T follicular helper cell (primary cell): ENCODE measurements around the gene CHST5.

ENCODE experiments used
- DNase-seq: peaks from one replicate; pipeline ENCODE4 v3.0.0-alpha.2; 2020; ENCODE audit warnings: low read depth
- total RNA-seq, 2 experiments: gene quantifications; one replicate each; lab custom pipeline; 2026; lab: John Stamatoyannopoulos, UW

Gene CHST5
- 0 to 0.24 reads per million in 2 experiments for total RNA-seq

DNA sequence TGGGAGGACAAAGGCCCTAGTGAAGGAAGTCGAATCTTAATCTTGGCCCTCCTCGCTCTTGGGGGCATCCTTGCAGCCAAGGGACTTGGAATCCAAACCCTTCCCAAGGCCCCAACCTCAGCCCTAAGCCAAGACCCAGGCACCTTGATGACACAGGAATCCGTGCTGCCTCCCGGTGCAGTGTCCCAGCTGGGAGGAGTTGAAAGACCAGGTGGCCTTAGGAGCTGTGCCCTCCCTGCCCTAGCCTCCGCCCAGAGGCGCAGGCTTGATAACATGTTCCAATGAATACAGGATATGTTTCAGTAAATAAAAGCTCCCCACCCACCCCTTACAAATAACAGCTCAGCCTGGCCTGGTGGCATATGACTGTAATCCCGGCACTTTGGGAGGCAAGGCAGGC, at the start of gene CHST5:
CHST5 (minus strand) TSS at position 208 of the 400 bp plus-strand sequence. CDS start 5,724 bp downstream, outside the sequence.
- no peak for DNase-seq

- DNase-seq: no peak
Observed at GRCh38 chr16:75584108-75584507, 48.2 kb upstream of the CHST5 start.

GRCh38 chr16:75579281-75579834, 43.5 kb upstream of the CHST5 start:
- DNase-seq: no peak

DNA sequence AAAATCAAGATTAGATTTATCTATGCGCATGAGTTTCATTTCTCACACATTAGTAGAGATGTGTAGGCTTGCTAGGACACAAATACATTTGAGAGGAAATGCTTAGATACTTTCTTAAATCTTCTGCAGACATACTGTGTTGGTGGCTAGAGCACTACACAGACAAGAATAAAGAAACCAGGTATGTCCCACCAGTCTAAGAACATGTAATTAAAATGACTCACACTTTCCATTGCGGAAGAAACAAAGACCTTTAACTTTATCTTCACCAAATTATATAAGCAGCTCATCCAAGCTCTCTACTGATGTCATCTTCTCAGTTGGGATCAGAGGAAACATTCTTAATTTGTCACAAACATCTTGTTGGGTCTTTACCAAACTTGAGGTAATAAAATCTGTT, 42.8 kb upstream of the CHST5 start:
- DNase-seq: no peak

- DNase-seq: no peak
Observed at GRCh38 chr16:75578212-75578611, 42.3 kb upstream of the CHST5 start.

DNA sequence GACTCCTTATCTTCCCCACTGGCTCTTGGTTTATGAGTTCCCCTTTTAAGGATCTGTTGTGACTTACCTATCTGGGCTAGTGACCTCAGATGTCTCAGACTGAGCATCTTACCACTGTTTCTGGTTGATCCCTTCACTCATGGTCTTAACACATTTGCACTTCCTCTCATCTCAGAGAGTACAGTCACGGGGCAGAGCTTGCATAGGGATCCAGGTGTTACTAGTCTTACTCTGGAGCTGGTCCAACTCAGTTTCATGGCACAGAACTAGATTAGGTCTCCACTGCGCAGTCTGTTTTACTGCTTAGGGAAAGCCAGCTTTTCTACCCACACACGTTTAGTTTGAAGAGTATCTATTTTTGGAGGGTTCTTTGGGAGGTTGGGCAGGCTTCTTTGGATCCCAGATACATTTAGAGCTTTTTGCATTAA, 40.5 kb upstream of the CHST5 start:
- no peak for DNase-seq

DNA sequence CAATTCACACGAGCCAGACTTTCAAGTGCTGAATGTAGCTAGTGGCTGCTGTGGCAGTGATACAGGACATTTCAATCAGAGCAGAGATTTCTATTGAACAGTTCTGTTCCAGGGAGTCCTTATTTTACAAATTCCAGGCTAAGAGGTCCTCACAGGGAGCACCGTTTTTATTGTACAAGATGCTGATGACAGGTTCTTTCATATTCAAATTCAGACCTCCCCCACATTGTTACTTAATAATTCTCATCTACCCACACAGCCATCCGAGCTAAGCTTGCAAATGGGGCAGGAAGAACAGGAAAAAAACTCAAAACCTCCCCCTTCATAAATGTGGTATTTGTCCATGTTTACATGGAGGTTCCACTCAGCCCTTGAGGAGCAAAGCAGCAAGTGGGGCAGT, 40.0 kb upstream of the CHST5 start:
- DNase-seq: no peak

GRCh38 chr16:75573955-75574354, 38.0 kb upstream of the CHST5 start:
- no peak for DNase-seq

- no peak for DNase-seq
Observed at GRCh38 chr16:75572864-75573542, 37.1 kb upstream of the CHST5 start.

DNA sequence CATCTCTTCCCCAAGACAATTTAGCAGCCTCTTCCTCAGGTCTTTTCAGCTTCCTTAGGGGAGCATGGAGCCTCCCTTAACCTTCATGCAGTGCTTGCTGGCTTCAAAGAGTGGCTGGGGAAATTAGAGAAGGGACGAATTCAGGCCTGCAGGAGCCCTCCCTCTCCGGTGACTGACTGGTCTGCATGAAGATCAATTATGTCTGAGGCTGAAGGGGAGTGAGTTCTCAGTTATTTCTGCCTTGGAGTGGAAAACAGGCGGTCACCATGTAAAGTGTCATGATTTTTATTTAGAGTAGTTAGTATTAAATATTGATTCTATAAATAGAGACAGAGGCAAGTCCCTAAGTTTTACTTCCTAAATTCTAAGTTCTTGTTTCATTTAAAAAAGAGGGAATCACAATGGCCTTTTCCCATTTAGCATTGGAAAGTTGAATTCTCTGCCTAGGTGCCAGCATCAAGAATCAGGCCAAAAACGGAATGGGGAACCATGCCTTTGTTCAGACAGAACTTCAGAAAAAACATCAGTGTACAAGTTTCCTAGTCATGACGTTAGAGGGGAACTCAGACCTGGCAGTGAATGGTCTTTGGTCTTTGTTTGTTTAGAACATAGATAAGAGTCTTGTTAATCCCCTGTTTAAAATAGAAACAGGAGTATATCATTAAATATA, 34.6 kb upstream of the CHST5 start:
- no peak for DNase-seq

GRCh38 chr16:75567911-75568310, 32.0 kb upstream of the CHST5 start:
- DNase-seq: no peak

DNA sequence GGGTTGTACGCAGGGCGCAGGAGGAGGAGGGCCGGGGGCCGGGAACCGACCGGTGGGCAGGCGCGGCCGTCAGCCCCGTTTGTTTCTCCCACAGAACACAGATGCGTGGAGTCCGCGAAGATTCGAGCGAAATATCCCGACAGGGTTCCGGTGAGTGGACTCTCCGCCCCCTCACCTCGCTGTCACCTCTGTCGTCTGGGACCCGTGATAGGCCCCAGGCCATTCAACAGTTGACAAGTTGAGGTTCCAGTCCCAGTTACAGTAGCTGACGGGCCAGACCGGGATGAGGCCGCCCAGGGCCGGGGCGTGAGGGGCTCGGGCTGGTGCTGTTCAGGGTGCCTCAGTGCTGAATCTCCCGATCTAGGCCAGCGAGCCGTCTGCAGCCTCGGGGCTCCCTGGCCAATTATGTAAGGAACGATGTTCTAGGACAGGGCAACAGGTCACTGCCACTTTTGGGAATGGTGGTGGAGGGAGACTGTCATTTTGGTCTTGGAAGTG, 30.9 kb upstream of the CHST5 start:
- peak; percentile 14 for DNase-seq

DNA sequence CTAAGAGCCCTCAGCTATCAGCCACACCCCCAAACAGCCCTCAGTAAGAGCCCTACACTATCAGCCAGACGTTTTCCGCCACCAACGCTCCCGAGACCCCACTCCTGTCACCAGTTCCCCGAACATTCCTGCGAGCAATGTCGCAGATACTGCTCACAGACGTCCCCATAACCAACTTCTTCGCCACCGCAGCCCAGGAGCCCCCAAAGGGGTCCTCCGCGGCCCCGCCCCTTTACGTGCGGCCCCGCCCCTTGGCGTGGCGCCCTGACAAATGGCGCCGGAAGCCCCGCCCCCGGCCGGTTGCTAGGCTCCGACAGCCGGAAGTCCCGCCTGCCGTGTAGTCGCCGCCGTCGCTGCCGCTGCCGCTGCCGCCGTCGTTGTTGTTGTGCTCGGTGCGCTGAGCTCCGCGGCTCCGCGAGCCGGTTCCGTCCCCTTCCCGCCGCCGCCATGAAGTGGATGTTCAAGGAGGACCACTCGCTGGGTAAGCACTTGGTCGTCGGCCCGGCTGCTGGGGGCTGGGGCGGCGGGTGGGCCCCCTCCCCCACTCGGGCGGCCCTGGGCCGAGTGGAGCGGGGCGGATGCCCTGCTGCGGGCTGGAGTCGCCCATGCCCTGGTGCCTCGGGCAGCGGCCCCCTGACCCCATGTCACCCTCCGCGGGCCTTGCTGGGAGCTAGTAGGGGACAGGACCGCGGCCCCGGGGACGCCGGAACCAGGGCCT, 30.3 kb upstream of the CHST5 start, which contains the start of gene GABARAPL2:
GABARAPL2 (plus strand) TSS at position 340 of the 718 bp plus-strand sequence; CDS start at position 448, 108 bp downstream.
- DNase-seq: peak; percentile 87

DNA sequence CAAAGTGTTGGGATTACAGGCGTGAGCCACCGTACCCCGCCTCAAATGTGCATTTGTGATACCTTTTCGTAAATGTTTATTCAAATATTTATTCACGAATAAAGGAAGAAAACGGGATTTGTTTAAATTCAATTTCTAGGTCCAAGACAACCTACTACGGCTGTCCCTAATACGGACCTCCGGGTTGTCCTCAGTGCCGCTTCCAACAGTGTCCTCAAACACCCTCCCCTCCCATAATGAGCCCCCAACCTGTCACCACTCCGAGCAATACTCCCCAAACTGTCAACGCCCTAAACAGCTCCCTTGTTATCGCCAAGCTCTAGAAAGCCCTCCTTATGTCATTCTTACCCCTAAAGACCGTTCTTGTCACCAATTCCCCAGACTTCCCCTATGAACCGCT, 29.7 kb upstream of the CHST5 start:
- DNase-seq: no peak

DNA sequence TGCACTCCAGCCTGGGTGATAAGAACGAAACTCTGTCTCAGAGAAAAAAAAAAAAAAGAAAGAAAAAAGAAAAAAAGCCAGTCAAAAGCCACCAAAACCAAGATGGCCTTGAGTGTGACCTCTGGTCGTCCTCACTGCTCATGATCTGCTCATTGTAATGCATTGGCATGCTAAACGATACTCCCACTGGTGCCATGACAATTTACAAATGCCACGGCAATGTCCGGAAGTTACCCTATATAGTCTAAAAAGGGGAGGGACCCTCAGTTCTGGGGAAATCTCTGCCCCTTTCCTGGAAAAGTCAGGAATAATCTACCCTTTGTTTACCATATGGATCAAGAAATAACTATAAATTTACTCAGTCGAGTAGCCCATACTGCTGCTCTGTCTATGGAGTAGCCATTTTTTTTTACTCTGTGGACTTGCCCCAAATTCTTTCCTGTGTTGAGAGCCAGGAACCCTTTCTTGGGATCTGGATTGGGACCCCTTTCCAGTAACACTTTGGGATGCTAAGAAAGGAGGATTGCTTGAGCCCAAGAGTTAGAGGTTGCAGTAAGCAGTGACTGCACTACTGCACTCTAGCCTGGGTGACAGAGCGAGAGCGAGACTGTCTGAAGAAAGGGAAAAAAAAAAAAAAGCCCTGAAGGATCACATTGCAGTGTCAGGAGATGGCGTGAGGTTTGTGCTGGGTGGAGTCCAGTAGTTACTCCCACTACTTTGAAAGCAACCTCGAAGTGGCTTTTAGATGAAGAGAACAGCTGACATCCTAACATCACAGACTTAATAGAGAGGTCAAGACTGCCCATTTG, 23.9 kb upstream of the CHST5 start:
- DNase-seq: no peak

DNA sequence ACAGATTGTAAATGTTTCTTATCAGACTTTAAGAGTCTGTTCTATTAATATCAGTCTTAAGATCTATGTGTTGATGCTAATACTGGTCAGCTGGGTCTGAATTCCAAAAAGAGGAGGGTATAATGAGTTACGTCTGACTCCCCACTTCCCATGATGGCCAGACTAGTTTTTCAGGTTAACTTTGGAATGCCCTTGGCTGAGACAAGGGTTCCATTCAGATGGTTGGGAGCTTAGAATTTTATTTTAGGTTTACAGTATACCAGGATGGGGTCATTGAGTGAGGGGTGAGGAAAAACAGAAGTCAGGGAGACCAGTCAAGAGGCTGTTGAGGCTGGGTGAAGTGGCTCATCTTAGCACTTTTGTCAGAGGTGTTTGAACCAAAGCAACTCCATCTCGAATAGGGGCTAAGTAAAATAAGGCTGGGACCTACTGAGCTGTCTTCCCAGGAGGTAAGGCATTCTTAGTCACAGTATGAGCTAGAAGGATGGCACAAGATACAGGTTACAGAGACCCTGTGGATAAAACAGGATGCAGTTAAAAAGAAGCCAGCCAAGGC, 23.0 kb upstream of the CHST5 start:
- DNase-seq: no peak

DNA sequence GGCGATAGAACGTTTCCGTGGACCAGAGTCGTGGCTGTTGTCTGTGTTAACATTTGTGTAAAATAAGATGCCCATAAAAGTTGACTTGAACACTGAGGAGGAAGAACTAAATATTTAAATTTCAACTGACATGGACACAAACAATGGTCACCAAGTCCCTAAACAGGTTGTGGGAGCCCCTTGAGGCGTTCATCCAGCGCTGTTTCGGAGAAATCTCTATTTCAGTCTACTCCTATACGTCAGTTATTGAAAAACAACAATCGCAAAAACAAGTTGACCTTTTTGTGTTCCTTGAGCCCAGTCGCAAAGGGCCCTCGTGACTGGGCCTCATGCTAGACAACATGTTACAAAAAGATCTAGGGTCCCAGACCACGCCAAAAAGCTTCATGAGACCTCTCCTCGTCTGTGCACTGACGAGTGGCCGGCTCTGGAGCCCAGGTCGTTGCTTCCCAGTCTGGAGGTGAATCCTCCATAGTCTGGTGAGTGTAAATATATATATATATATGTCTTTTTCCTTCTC, 20.6 kb upstream of the CHST5 start:
- DNase-seq: no peak

DNA sequence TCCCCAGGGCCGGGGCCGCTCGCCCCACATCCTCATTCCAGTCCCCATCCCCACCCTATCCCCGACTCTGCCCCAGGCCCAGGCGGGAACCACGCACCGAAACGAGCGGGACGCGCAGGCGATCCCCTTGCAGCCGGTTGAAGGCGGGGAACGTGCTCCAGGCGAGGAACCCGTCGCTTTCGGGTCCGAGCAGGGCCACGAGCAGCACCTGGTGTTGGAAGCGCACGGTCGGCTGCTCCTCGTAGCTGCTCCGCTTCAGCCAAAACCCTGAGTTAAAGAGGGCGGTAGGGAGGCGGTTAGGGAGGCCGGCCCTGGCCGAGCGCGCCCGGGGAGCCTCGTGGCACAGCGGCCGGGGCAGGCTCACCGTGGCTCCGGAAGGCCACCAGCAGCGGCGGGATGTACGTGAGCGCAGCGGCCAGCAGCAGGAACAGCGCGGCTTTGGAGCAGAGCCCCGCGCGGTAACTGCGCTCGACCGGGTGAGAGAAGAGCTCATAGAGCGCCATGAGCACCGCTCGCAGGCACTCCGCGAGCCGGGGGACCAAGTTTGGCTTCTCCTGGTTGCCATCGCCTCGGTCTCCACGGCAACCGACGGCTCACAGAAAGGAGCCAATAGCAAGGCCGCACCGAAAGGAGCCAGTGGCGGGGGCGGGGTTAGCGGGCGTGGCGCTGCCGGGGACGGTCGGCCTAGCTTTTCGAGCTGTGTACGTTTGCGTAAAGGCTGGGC, 20.0 kb upstream of the CHST5 start, which contains the start of gene TMEM231:
TMEM231 (minus strand) TSS at position 546 of the 724 bp plus-strand sequence; CDS start at position 503, 43 bp downstream.
- peak; percentile 97 for DNase-seq

DNA sequence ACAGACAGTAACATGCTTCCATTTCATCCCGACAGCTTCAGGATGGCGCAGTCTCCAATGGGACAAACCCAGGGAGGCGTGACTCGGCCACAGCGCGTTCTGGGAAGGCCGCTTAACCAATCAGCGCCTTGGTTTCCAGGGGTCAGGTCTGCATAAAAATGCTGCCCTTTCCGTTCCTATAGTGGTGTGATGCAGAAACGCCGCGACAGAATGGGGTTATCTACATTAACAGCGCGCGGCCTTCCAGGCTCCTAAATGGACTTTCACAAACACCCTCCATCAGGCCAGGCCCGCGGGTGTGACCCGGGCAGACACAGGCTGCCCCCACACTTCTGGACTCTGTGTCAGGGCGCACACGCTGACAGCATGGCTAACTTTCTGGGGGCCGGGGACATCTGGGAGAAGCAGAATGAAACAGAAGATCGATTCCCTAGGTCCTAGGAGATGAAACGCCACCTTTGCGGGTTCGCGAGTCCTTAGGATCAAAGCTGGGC, 19.4 kb upstream of the CHST5 start:
- DNase-seq: no peak

DNA sequence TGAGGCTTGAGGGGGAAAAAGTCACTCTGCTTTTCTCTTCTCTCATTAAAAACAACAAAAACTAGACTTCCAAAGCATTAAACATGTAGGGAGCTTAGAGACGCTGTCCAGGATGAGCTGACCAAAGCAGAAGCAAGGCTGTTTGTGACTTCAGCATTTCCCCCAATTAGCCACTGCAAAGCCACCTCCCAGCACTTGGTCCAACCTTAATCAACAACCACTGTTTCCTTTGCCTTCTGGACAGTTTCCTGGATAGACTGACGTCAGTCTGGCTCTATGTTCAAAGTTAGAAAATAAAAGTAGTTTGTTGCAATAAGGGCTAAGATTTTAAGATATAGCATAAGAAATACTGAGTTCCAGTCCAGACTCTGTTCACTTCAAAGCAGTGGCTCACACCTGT, 17.0 kb upstream of the CHST5 start:
- no peak for DNase-seq
